Measurements from ENCODE around the gene PRKD1.
"Not testable (repeated sequence)": the region's sequence is repeated elsewhere in the genome, so short reads cannot be mapped to it uniquely, and the experiment has no call there.

The PRKD1 gene

GRCh38 chr14:29868000-29868399, 59.6 kb downstream of the PRKD1 start:
- no peak for DNase-seq
- Mint-ChIP-seq H3K36me3 (no peaks in the 10 kb centered on the region), H3K9me3 (no peaks in the 10 kb centered on the region), H3K27ac (no peak overlapping the region), H3K4me3 (no peak overlapping the region), H3K4me1 (no peaks in the 10 kb centered on the region), H3K27me3 (no peaks in the 10 kb centered on the region)
- CTCF ChIA-PET = no interaction called here

- H3K9me3 Mint-ChIP-seq = no peaks in the 10 kb centered on the region
- no peak for DNase-seq
- CTCF ChIA-PET = no interaction called here
- no peaks in the 10 kb centered on the region for H3K36me3 Mint-ChIP-seq
- H3K4me3 Mint-ChIP-seq = no peak overlapping the region
- no peak overlapping the region for H3K27ac Mint-ChIP-seq
- no peaks in the 10 kb centered on the region for H3K4me1 Mint-ChIP-seq
- H3K27me3 Mint-ChIP-seq = no peaks in the 10 kb centered on the region
Observed at GRCh38 chr14:29865299-29865698, 62.3 kb downstream of the PRKD1 start.

- Mint-ChIP-seq H3K36me3 (no peaks in the 10 kb centered on the region), H3K27ac (no peak overlapping the region), H3K4me3 (no peak overlapping the region), H3K4me1 (no peaks in the 10 kb centered on the region), H3K27me3 (no peaks in the 10 kb centered on the region), H3K9me3 (no peaks in the 10 kb centered on the region)
- CTCF ChIA-PET = no interaction called here
- no peak for DNase-seq
Observed at GRCh38 chr14:29861996-29862395, 65.7 kb downstream of the PRKD1 start.

- no peaks in the 10 kb centered on the region for H3K4me1 Mint-ChIP-seq
- H3K27me3 Mint-ChIP-seq = no peaks in the 10 kb centered on the region
- no peak overlapping the region for H3K4me3 Mint-ChIP-seq
- DNase-seq = no peak
- CTCF ChIA-PET = no interaction called here
- no peak overlapping the region for H3K27ac Mint-ChIP-seq
- H3K9me3 Mint-ChIP-seq = peaks cover 17% of the 10 kb centered on the region
- H3K36me3 Mint-ChIP-seq = no peaks in the 10 kb centered on the region
Observed at GRCh38 chr14:29858299-29858698, 69.3 kb downstream of the PRKD1 start.

- CTCF ChIA-PET = no interaction called here
- no peak for DNase-seq
Observed at GRCh38 chr14:29857551-29857950, 70.1 kb downstream of the PRKD1 start.

GRCh38 chr14:29856516-29856915, 71.1 kb downstream of the PRKD1 start:
- H3K27ac Mint-ChIP-seq = no peak overlapping the region
- H3K4me1 Mint-ChIP-seq = no peaks in the 10 kb centered on the region
- CTCF ChIA-PET = no interaction called here
- H3K9me3 Mint-ChIP-seq = peaks cover 26% of the 10 kb centered on the region
- H3K36me3 Mint-ChIP-seq = no peaks in the 10 kb centered on the region
- H3K4me3 Mint-ChIP-seq = no peak overlapping the region
- no peak for DNase-seq
- H3K27me3 Mint-ChIP-seq = no peaks in the 10 kb centered on the region

More at GRCh38 chr14:29857551-29857950, 70.1 kb downstream of the PRKD1 start:
- no peak overlapping the region for H3K27ac Mint-ChIP-seq
- H3K4me3 Mint-ChIP-seq = no peak overlapping the region
- peaks cover 19% of the 10 kb centered on the region for H3K9me3 Mint-ChIP-seq
- H3K27me3 Mint-ChIP-seq = no peaks in the 10 kb centered on the region
- H3K36me3 Mint-ChIP-seq = no peaks in the 10 kb centered on the region
- no peaks in the 10 kb centered on the region for H3K4me1 Mint-ChIP-seq

GRCh38 chr14:29853691-29854090, 74.0 kb downstream of the PRKD1 start:
- H3K4me3 Mint-ChIP-seq, DNase-seq, H3K36me3 Mint-ChIP-seq, H3K4me1 Mint-ChIP-seq, CTCF ChIA-PET, H3K27me3 Mint-ChIP-seq, H3K27ac Mint-ChIP-seq: not testable (repeated sequence)
- peaks cover 31% of the 10 kb centered on the region for H3K9me3 Mint-ChIP-seq

- Mint-ChIP-seq H3K27me3 (no peaks in the 10 kb centered on the region), H3K4me3 (no peak overlapping the region), H3K27ac (no peak overlapping the region), H3K36me3 (no peaks in the 10 kb centered on the region), H3K4me1 (no peaks in the 10 kb centered on the region), H3K9me3 (peaks cover 31% of the 10 kb centered on the region)
- no peak for DNase-seq
- CTCF ChIA-PET = no interaction called here
Observed at GRCh38 chr14:29853272-29853671, 74.4 kb downstream of the PRKD1 start.

GRCh38 chr14:29851397-29851796, 76.2 kb downstream of the PRKD1 start:
- Mint-ChIP-seq H3K9me3 (peaks cover 35% of the 10 kb centered on the region), H3K4me3 (no peak overlapping the region), H3K36me3 (no peaks in the 10 kb centered on the region), H3K4me1 (no peaks in the 10 kb centered on the region), H3K27me3 (no peaks in the 10 kb centered on the region), H3K27ac (no peak overlapping the region)
- no peak for DNase-seq
- CTCF ChIA-PET = no interaction called here

- DNase-seq = no peak
- CTCF ChIA-PET = interaction anchor here (0.6 kb wide), 1 partner anchor 318 kb away, joined by 3 read pairs; no protein-coding TSS in a partner anchor
- Mint-ChIP-seq H3K4me3 (no peak overlapping the region), H3K27me3 (no peaks in the 10 kb centered on the region), H3K9me3 (peaks cover 16% of the 10 kb centered on the region), H3K36me3 (no peaks in the 10 kb centered on the region), H3K27ac (no peak overlapping the region), H3K4me1 (no peaks in the 10 kb centered on the region)
Observed at GRCh38 chr14:29847056-29847380, 80.6 kb downstream of the PRKD1 start.

GRCh38 chr14:29846339-29847055, 81.2 kb downstream of the PRKD1 start:
- H3K27me3 Mint-ChIP-seq = no peaks in the 10 kb centered on the region
- H3K9me3 Mint-ChIP-seq = peaks cover 11% of the 10 kb centered on the region
- no peaks in the 10 kb centered on the region for H3K36me3 Mint-ChIP-seq
- no peak overlapping the region for H3K4me3 Mint-ChIP-seq
- no peak for DNase-seq
- no peaks in the 10 kb centered on the region for H3K4me1 Mint-ChIP-seq
- CTCF ChIA-PET = interaction anchor here (0.6 kb wide), 1 partner anchor 317 kb away, joined by 3 read pairs; no protein-coding TSS in a partner anchor
- H3K27ac Mint-ChIP-seq = no peak overlapping the region

- Mint-ChIP-seq H3K27me3 (no peaks in the 10 kb centered on the region), H3K36me3 (no peaks in the 10 kb centered on the region), H3K4me1 (no peaks in the 10 kb centered on the region), H3K27ac (no peak overlapping the region), H3K9me3 (peaks cover 29% of the 10 kb centered on the region), H3K4me3 (no peak overlapping the region)
- no peak for DNase-seq
- CTCF ChIA-PET = no interaction called here
Observed at GRCh38 chr14:29843981-29844380, 83.7 kb downstream of the PRKD1 start.

- Mint-ChIP-seq H3K9me3 (peaks cover 30% of the 10 kb centered on the region), H3K4me1 (no peaks in the 10 kb centered on the region), H3K27ac (no peak overlapping the region), H3K27me3 (no peaks in the 10 kb centered on the region), H3K36me3 (no peaks in the 10 kb centered on the region), H3K4me3 (no peak overlapping the region)
- DNase-seq = no peak
- CTCF ChIA-PET = no interaction called here
Observed at GRCh38 chr14:29842228-29842627, 85.4 kb downstream of the PRKD1 start.

GRCh38 chr14:29840369-29840892, 87.2 kb downstream of the PRKD1 start:
- CTCF ChIA-PET, H3K36me3 Mint-ChIP-seq, H3K27me3 Mint-ChIP-seq, H3K27ac Mint-ChIP-seq, H3K4me3 Mint-ChIP-seq, H3K4me1 Mint-ChIP-seq, DNase-seq: not testable (repeated sequence)
- H3K9me3 Mint-ChIP-seq = peaks cover 31% of the 10 kb centered on the region

GRCh38 chr14:29839691-29840090, 88.0 kb downstream of the PRKD1 start:
- H3K4me3 Mint-ChIP-seq, CTCF ChIA-PET, DNase-seq, H3K4me1 Mint-ChIP-seq, H3K27me3 Mint-ChIP-seq, H3K36me3 Mint-ChIP-seq, H3K27ac Mint-ChIP-seq: not testable (repeated sequence)
- H3K9me3 Mint-ChIP-seq = peaks cover 31% of the 10 kb centered on the region
